A549 (cell line): Measurements from ENCODE around the gene TCERG1. TPM values are rescaled to one million over a fixed set of nuclear protein-coding genes. Genes with fewer than 3 reads are reported as not detected.
A peak's percentile ranks its signal among the peaks of the same experiment; 100 is the strongest.
"Not testable (repeated sequence)": the region's sequence is repeated elsewhere in the genome, so short reads cannot be mapped to it uniquely, and the experiment has no call there.

Experiments used
- ATAC-seq, 2 experiments: fragments of 200-7000 bp in 1 of 2; fragments of >200 bp in 1 of 2; cut with Nextera tagmentation in 1 of 2; cut with Tn5 transposase in 1 of 2; 3 replicates each; pipeline versions ENCODE4 v1.8.0 to v1.9.1; 2018 to 2020; ENCODE audit warnings: mild to moderate bottlenecking in 1 of 2, moderate library complexity in 1 of 2
- CTCF ChIA-PET: fragments of 300-600 bp; sonication (Branson Sonifier 250); formaldehyde crosslinking; extraction: SDS; loops from one replicate; lab custom pipeline; 2021; ENCODE audit warnings: antibody characterized with exemption, inconsistent platforms; lab: Yijun Ruan, JAX
- POLR2A ChIA-PET: fragments of 350-600 bp; formaldehyde crosslinking; extraction: SDS; loops from one replicate; lab custom pipeline; 2021; ENCODE audit warnings: antibody characterized with exemption, inconsistent platforms; lab: Yijun Ruan, JAX
- DNase-seq, 2 experiments: peaks; one replicate each; pipeline versions ENCODE4 v3.0.0 to v3.0.0-alpha.2; 2011 to 2016; ENCODE audit warnings: low read depth in 1 of 2, low spot score in 1 of 2
- FAIRE-seq: peaks from 2 replicates; lab custom pipeline; 2011; peaks lifted over from hg19 to GRCh38; lab: Jason Lieb, UNC
- H3K27ac ChIP-seq, 2 experiments: fragments of >200 bp; sonication (Bioruptor Twin); formaldehyde crosslinking; 3 replicates each; pipeline ENCODE4 v1.5.1; 2016 to 2017
- H3K4me1 ChIP-seq: fragments of >200 bp; sonication (Bioruptor Twin); formaldehyde crosslinking; 3 replicates; pipeline ENCODE4 v1.6.1; 2016
- H3K4me2 ChIP-seq: fragments of >200 bp; sonication (Bioruptor Twin); formaldehyde crosslinking; 3 replicates; pipeline ENCODE4 v1.6.1; 2016
- H3K4me3 ChIP-seq: fragments of >200 bp; sonication (Bioruptor Twin); formaldehyde crosslinking; 3 replicates; pipeline ENCODE4 v1.5.1; 2016
- H3K9me3 ChIP-seq: fragments of >200 bp; sonication (Bioruptor Twin); formaldehyde crosslinking; 3 replicates; pipeline ENCODE4 v1.6.1; 2016
- EHF ChIP-seq: fragments of 250-450 bp; sonication (Bioruptor Pico); IDR thresholded peaks from 2 replicates; pipeline ENCODE4 v1.5.0; 2020; ENCODE audit warnings: mild to moderate bottlenecking
- HOXB13 ChIP-seq: fragments of 250-450 bp; sonication (Bioruptor Pico); IDR thresholded peaks from 2 replicates; pipeline ENCODE4 v1.5.0; 2020; ENCODE audit warnings: low read depth, mild to moderate bottlenecking, moderate library complexity
- JUN ChIP-seq, 2 experiments: fragments of >200 bp; sonication (Bioruptor Twin); formaldehyde crosslinking; IDR thresholded peaks; 2 replicates in 1 of 2; 3 replicates in 1 of 2; pipeline ENCODE4 v1.6.1; 2016 to 2017
- JUNB ChIP-seq: fragments of >200 bp; sonication (Bioruptor Twin); formaldehyde crosslinking; IDR thresholded peaks from 2 replicates; pipeline ENCODE4 v1.6.1; 2016
- KDM1A ChIP-seq: fragments of 200-600 bp; sonication (generic); IDR thresholded peaks from 2 replicates; pipeline ENCODE4 v1.6.1; 2016; ENCODE audit warnings: low read depth, mild to moderate bottlenecking
- KDM5A ChIP-seq: fragments of 200-600 bp; sonication (generic); IDR thresholded peaks from 2 replicates; pipeline ENCODE4 v1.6.1; 2016; ENCODE audit warnings: antibody characterized with exemption, mild to moderate bottlenecking
- RAD21 ChIP-seq, 2 experiments: fragments of >200 bp in 1 of 2; sonication (Bioruptor Twin) in 1 of 2; formaldehyde crosslinking in 1 of 2; IDR thresholded peaks in 1 of 2; conservative IDR thresholded peaks in 1 of 2; 2 replicates in 1 of 2; 3 replicates in 1 of 2; pipeline ENCODE4 v1.6.1; 2012 to 2018; ENCODE audit warnings: inconsistent platforms in 1 of 2
- USF2 ChIP-seq: fragments of 450-650 bp; IDR thresholded peaks from 2 replicates; pipeline ENCODE4 v1.6.1; 2014; ENCODE audit warnings: antibody characterized with exemption
- WGBS: methylation state at CpG from one replicate; pipeline ENCODE4 v1.1.6; 2017; ENCODE audit errors: missing lambda C conversion rate; 5-methylcytosine and 5-hydroxymethylcytosine counted together
- polyA plus RNA-seq, 4 experiments: library from polyadenylated mRNA; depleted of rRNA in 3 of 4; stranded (reverse); fragments of >200 nt; fragmentation: RNase III in 1 of 4; extraction: RNeasy Plus Mini Kit Qiagen cat#74134 plus additional on column Dnase treatment in 1 of 4; gene quantifications; 2 replicates in 3 of 4; 3 replicates in 1 of 4; pipeline ENCODE4 v1.2.3, GENCODE V29; 2011 to 2017
- small RNA-seq, 6 experiments: library from RNA; depleted of rRNA; stranded (forward); fragments of <200 nt; gene quantifications; one replicate each; pipeline ENCODE3, GENCODE V24; 2012

The TCERG1 gene
- polyA plus RNA-seq, 2 of the 4 experiments (the other 2 are of a cell fraction) = 49.1 to 73.8 TPM

- POLR2A ChIA-PET, H3K4me1 ChIP-seq, H3K9me3 ChIP-seq, ATAC-seq, H3K27ac ChIP-seq, FAIRE-seq, H3K4me3 ChIP-seq, H3K4me2 ChIP-seq, DNase-seq: not testable (repeated sequence)
- WGBS = 18% methylated on average over 3 of the region's 4 CpGs
- TF ChIP-seq RAD21 (conservative IDR thresholded peaks at IDR 0.05 in 1 of 2, IDR thresholded peaks at IDR 0.05 in 1 of 2) = peak in 1 of 2 experiments; percentile 15; a peak in 1 of 5 replicates
- CTCF ChIA-PET = interaction anchor here (0.7 kb wide), 1 partner anchor 409 kb away, joined by 5 read pairs; no protein-coding TSS in a partner anchor
These were observed 109.8 kb downstream of the TCERG1 start for GRCh38 chr5:146556884-146557283.

GRCh38 chr5:146560205-146560812 is 113.2 kb downstream of the TCERG1 start:
- Histone ChIP-seq H3K4me2 (no peak overlapping the region), H3K4me3 (no peak overlapping the region), H3K27ac (no peak overlapping the region), H3K9me3 (no peaks in the 10 kb centered on the region)
- ATAC-seq (no peak; a peak in 1 of 6 replicates), FAIRE-seq (no peak), DNase-seq (no peak)
- ChIA-PET POLR2A (no interaction called here), CTCF (interaction anchor here (1.4 kb wide), 1 partner anchor 27 kb away, joined by 3 read pairs; no protein-coding TSS in a partner anchor)
- WGBS = 12% methylated on average over 3 of the region's 3 CpGs
- no peak for TF ChIP-seq EHF
- no peak for TF ChIP-seq HOXB13 (CRISPR knock-in tag)
- no peak for TF ChIP-seq JUN (IDR thresholded peaks at IDR 0.05)
- TF ChIP-seq KDM1A = no peak
- no peak for TF ChIP-seq USF2
- TF ChIP-seq JUNB = no peak
- no peak for TF ChIP-seq KDM5A
- TF ChIP-seq, all 56 proteins: peak for 0
- H3K4me1 ChIP-seq = no peaks in the 10 kb centered on the region

Small RNAs within 50 kb of the gene (small RNA-seq; reads per million reads assigned to genes)
- 0 reads per million in 6 experiments for gene RF02271

Other genes with a start within 250 kb of the TCERG1 start
- gene RBM27, start 243.7 kb upstream of the TCERG1 start, polyA plus RNA-seq (2011; rRNA removed) = 23.9 and 27.4 TPM in 2 replicates
- 12.9 to 13.3 TPM (median 13.1 TPM) in 3 replicates for gene RBM27, start 243.7 kb upstream of the TCERG1 start, polyA plus RNA-seq (2017; fragmentation: RNase III; extraction: RNeasy Plus Mini Kit Qiagen cat#74134 plus additional on column Dnase treatment)
- gene POU4F3, start 108.5 kb upstream of the TCERG1 start, polyA plus RNA-seq (2011; rRNA removed) = 0.10 and 0.13 TPM in 2 replicates
- 0.05 to 0.11 TPM (median 0.08 TPM) in 3 replicates for gene POU4F3, start 108.5 kb upstream of the TCERG1 start, polyA plus RNA-seq (2017; fragmentation: RNase III; extraction: RNeasy Plus Mini Kit Qiagen cat#74134 plus additional on column Dnase treatment)
- not detected in 2 replicates for gene GPR151, start 68.9 kb downstream of the TCERG1 start, polyA plus RNA-seq (2011; rRNA removed)
- gene GPR151, start 68.9 kb downstream of the TCERG1 start, polyA plus RNA-seq (2017; fragmentation: RNase III; extraction: RNeasy Plus Mini Kit Qiagen cat#74134 plus additional on column Dnase treatment) = not detected in 3 replicates